ENCODE data around the gene CUX1. TPM values are rescaled to one million over a fixed set of nuclear protein-coding genes. Genes with fewer than 3 reads are reported as not detected.

Gene CUX1
- total and polyA plus RNA-seq, 2 of the 13 experiments (the other 11 are each of a cell fraction or from before 2014, with no cell fraction given), result 13.7 to 14.9 TPM

GRCh38 chr7:101882595-101883564 is 65.5 kb downstream of the CUX1 start (continued):
- TF ChIP-seq MXD1 (CRISPR knock-in tag; IDR thresholded peaks at IDR 0.05), result peak; percentile 58; the same call in 1 of the 2 replicates
- TF ChIP-seq ZNF501 (CRISPR knock-in tag; IDR thresholded peaks at IDR 0.05), result peak; percentile 84; the same call in 1 of the 2 replicates
- no peak for TF ChIP-seq HNRNPUL1 (IDR thresholded peaks at IDR 0.05; ENCODE audit: low read depth, low read length)
- no peak for TF ChIP-seq MLX (CRISPR knock-in tag; IDR thresholded peaks at IDR 0.05)
- TF ChIP-seq DMAP1 (CRISPR knock-in tag; IDR thresholded peaks at IDR 0.05), result no peak
- no peak for TF ChIP-seq ZBTB46 (CRISPR knock-in tag; IDR thresholded peaks at IDR 0.05; ENCODE audit: borderline replicate concordance)
- TF ChIP-seq REST (IDR thresholded peaks at IDR 0.05; ENCODE audit: borderline replicate concordance in 1 of 2, low read depth in 1 of 2, low read length in 2 of 2), result 0 out of 4 replicates have a peak, but pooled peaks of 1 of the 2 experiments have one; percentile 43
- TF ChIP-seq NFKB2 (CRISPR knock-in tag; IDR thresholded peaks at IDR 0.05; ENCODE audit: borderline replicate concordance), result peak; percentile 40; the same call in 1 of the 2 replicates
- TF ChIP-seq PRDM10 (CRISPR knock-in tag; IDR thresholded peaks at IDR 0.05; ENCODE audit: low read depth), result peak; percentile 5; the same call in 1 of the 2 replicates
- TF ChIP-seq ZSCAN20 (CRISPR knock-in tag; IDR thresholded peaks at IDR 0.05; ENCODE audit: borderline replicate concordance), result no peak
- peak in 1 of 2 experiments; percentile 42; a peak in 1 of 4 replicates for TF ChIP-seq HMGXB4 (CRISPR knock-in tag; IDR thresholded peaks at IDR 0.05; ENCODE audit: borderline replicate concordance in 1 of 2, low read depth in 1 of 2)
- no peak for TF ChIP-seq PAF1 (CRISPR knock-in tag; IDR thresholded peaks at IDR 0.05)
